Activated CD8-positive, alpha-beta memory T cell treated with anti-CD3 and anti-CD28 coated beads, Interleukin-2, amount 50 U/mL, for 1 hour (primary cell): ENCODE measurements around the gene TMSB10.
"Not testable (repeated sequence)": the region's sequence is repeated elsewhere in the genome, so short reads cannot be mapped to it uniquely, and the experiment has no call there.

ENCODE experiments used
- DNase-seq: peaks from one replicate; pipeline ENCODE4 v3.0.0-alpha.2; 2020; ENCODE audit errors: extremely low read depth

Gene TMSB10

DNA sequence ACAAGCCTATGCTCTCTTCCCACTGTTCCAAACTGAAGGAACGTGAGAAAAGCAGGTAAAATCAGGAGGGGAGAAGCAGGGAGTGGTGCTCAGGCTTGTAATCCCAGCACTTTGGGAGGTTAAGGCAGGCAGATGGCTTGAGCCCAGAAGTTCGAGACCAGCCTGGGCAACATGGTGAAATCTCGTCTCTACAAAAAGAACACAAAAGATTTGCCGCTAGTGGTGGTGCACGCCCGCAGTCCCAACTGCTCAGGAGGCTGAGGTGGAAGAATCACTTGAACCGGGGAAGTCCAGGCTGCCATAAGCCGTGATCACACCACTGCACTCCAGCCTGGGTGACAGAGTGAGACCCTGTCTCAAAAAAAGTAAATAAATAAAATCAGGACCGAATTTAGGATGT, 1.3 kb upstream of the TMSB10 start:
- no peak for DNase-seq

DNA sequence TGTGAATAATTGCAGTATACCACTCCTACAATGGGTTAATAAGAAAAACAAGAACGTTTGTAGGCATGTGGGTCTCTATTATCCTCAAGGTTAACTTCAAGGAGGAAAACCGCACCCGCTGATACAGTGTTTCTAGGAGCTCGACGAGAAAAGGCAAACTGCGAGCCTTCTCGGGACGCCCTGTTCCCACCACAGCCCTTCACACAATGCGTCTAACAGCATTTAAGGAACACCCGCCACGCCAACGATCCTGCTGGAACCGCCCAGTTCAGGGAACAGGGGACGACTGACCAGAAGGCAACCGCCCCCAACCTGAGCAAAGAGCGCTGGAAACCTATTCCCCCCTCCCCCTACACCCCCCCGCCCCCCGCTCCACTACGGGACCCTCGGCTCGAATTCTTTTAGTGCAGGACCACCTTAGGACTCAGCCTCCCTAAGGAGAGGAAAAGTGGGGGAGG, 710 bp upstream of the TMSB10 start:
- no peak for DNase-seq

DNA sequence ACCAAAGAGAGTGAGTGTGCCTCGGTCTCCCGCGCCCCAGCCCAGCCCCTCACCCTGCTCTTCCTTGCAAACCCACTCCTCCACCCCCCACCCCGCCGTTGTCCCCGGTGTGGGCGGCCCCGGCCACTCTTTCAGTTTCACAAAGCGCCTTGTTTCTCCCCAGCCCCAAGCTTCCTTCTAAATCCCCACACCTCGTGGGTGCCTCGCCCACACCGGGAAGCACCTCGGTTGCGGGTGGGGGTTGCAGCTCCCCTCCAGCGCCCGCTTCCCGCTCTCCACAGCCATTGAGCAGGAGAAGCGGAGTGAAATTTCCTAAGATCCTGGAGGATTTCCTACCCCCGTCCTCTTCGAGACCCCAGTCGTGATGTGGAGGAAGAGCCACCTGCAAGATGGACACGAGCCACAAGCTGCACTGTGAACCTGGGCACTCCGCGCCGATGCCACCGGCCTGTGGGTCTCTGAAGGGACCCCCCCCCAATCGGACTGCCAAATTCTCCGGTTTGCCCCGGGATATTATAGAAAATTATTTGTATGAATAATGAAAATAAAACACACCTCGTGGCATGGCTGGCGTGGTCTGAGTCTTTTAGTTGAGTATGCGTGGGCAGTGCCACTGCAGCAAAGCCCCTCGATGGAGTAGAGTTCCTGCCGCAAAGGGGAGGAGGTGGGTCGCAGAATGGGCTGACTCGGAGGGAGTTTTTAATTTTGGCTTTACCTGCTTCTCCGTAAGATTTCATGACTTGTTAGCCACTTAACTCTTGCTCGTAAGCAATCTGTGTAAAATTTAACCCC, 848 bp downstream of the TMSB10 start:
- DNase-seq = no peak

DNA sequence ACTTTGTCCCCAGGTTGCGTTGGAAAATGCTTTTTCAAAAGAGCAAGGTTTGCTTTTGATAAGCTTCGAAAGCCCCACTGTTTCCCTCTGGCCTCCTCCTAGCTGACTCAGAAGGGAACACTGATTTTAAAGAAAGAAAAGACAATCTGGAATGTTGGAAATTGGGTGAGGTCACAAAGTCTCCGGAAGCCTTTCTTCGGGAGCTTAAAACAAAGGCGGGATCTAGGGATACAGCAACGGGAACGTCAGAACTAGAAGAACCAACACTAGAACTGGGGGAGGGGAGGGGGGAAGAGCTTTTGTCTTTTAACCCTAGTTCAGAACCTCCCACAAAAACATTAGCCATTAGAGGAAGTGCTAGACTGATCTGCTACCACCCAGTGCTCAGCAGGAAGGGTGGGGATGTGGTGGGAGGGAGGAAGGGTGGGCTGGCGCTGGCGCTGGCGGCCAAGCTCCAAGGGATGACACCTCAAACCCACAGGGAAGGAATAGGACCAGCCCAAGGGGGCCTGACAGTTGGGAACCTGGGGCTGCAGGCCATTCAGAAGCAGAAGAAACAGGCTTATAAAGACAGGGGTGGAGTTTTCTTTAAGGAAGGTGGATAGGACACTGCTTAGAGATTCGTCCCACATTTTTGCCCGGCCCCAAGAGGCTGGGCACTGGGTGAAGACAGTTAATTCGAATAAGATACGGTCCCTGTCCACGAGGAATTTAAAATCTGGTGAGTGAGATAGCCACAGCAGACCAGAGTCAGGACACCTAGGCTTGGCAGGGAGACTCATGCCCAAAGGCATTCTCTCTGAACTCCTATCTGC, 1.7 kb downstream of the TMSB10 start:
- DNase-seq = no peak

DNA sequence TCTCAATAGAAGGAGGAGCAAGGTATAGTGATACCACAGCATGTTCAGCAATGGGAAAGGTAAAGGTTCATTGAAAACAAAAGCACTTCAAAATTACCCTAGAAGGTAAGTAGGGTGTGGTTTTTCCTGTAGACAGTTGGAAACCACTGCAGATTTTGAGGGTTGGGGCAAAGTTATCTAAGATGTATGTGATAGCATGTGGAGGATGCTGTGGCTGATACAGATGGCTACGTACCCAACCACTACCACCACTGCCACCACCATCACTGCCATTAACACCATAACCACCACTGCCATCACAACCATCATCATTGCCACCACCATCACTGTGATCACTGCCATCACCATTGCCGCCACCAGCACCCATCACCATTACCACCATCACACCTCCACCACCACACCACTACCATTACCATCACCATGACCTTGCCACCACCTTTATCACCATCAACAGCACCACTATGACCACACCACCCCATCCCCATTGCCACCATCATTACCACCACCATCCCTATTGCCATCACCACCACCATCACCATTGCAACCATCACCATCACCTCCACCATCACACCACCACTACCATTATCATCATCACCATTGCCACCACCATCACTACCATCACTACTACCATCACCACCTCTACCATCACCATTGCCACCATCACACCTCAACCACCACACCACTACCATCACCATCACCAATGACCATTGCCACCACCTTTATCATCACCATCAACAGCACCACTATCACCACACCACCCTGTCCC, 3.7 kb downstream of the TMSB10 start:
- DNase-seq = no peak

DNA sequence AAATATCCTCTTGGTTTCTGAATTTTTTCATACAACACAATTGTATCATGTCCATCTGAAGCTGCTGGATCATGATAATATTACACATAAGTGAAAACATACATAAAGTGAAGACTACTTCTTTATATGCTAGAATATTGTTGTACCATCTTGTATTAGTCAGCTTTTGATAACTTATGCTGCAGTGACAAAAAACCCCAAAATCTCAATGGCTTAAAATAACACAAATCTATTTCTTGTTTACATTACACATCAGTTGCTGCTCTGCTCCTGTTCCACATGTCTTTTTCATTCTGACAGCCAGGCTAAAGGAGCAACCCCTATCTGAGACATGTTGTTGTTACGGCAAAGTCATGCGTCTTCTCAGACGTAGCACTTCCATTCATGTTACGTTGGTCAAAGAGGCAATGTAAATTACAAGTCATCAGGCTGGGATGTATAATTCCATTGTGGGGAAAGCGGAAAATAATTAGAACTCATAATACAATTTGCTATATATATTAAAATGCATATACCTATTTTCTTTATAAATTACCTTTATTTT, 5.8 kb downstream of the TMSB10 start:
- DNase-seq = no peak

DNA sequence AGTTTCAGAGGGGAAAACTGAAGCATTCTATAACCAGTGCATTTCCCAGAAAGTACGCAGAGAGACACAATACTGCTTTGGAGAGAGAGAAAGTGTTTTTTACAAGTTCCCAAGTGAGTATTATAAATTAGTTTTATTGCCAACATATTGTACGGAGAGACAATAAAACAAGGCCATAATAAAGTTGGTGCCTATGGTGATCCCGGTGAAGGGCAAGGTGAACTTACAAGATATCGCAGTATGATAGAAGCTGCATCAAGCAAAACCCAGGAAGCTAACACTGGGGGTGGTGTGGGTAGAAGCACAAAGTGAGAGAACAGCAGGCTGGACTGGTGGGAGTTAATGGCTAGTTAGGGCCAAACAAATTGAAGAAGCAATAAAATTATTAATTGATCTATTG, 7.5 kb downstream of the TMSB10 start:
- no peak for DNase-seq

DNA sequence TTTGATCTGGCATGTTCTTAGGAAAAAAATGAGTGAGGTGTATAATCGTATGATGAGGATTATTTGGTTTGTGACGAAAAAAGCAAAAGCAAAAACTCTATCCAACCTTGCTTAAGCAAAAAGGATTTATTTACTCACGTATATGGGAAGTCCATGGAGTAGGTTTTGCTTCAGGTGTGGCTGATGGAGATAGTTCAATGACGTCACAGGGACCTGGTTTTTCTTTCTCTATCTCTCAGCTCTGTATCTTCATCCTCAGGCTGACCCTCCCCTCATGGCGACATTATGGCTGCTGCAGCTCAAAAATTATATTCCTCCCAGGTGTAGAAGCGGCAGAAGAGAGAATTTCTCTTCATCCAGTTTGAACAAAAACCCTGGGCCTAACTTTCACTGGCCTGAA, 8.9 kb downstream of the TMSB10 start:
- DNase-seq = no peak

DNA sequence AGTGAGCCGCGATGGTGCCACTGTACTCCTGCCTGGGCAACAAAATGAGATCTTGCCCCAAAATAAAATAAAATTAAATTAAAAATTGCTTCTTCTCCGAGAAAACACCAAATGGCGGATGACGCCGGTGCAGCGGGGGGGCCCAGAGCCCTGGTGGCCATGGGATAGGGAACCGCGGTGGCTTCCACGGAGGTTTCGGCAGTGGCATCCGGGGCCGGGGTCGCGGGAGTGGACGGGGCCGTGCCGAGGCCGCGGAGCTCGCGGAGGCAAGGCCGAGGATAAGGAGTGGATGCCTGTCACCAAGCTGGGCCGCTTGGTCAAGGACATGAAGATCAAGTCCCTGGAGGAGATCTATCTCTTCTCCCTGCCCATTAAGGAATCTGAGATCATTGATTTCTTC, 10.2 kb downstream of the TMSB10 start:
- not testable (repeated sequence) for DNase-seq

DNA sequence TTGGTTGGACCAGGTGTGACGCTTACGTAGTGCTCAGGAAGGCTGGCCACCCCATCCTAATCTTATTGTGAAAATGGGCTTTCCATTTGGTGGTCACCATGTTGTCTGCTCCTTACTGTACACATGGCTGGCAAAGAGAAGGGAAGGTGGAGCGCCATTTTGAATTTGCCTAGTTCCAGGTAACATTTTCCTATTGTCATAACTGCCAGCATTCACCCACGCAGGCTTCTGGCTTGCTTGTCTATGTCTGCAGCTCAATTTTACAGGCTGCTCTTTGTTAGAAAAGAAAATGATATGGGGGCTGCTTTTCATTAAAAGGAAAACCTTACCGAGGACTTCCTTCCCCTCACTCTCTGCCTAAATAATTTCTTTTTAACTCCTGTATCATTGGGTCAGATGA, 12.4 kb downstream of the TMSB10 start:
- DNase-seq = not testable (repeated sequence)

DNA sequence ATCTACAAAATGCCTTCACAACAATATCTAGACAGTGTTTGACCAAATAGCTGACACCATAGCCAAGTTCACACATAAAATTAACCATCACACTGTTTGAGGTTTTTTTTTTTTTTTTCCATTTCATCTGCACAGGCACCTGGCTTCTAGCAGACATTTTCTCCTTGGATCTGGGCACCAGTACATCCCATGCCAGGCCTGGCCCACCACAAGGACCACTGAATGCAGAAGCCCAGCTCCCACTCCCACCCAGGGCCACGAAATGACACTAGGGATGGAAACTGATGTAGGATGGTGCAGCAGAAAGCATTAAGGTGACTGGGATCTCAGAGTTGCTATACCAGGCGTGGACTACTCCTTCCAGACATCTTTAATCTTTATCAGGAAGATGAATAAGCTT, 13.0 kb downstream of the TMSB10 start:
- no peak for DNase-seq

DNA sequence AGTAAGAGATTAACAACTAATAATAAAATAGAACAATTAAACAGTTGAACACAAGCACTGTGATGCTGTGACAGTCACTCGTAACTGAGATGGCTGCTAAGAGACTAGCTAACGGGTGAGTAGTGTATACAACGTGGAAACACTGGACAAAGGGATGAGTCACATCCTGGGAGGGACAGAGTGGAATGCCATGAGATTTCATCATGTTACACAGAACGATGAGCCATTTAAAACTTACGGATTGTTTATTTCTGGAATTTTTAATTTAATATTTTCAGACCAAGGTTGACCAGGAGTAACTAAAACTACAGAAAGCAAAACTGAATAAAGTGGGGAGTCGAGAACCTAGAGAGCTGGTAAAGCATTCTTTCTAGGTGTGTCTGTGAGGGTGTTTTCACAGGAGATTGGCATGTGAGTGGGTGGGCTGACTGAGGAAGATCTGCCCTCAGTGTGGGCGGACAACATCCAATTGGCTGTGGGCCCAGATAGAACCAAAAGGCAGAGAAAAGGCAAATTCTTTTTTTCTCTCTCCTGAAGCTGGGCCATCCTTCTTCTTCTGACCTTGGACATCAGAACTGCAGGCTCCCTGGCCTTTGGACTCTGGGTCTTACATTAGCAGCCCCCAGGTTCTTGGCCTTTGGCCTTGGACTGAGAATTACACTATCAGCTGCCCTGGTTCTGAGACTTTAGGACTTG, 14.6 kb downstream of the TMSB10 start:
- DNase-seq = no peak

DNA sequence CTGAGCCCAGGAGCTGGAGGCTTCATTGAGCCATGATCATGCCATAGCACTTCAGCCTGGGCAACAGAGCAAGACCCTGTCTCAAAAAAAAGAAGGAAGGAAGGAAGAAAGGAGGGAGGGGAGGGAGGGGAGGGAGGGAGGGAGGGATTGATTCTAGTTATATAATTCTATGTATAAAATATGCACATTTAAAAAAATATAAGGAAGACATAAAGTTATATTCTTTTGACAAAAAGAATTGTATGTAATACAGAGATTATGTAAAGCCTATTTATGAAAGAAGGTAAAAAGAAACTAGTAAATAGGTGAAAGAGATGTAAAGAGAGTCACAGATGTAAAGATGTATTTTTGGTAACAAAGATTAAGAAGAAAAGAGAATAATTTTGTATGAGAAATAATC, 17.6 kb downstream of the TMSB10 start:
- DNase-seq = no peak

DNA sequence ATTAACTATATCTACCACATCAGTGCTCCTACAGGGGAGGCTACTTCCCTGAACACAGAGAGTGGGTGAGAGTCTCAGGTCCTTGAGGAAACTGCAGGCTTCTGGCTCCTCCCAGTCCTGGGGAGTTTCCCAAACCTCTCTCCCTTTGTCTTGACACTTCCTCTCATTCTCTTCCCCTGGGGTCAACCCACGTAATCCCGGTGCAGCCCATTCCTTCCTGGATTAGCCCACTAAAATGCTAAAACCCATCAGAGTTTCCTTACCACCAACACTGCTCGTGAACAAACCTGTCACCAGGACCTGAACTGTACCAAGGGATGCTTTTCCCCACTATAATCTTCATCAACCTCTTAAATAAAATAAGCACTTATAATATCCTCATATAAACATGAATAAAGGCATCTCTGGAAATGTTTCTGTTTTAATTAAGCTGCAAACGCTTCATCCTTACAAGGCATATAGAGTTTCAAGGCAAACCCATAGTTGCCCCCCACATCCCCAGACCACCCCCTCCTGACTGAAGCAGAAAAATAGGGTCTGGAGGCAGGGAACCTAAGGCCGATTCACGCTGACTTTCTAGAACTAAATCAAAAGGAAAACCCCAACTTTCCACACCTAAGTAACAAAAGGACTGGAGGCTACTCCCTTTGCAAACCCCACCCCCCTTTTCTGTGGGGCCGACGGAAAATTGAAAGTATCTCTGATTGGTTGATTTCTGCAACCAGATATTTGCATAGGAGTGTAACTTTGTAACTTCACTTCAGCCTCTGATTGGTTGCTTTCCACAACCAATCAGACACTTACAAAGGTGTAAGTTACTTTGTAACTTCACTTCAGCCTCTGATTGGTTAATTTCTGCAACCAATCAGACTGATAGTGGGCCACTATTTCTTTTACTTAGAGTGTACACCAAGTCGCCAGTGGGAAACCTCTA, 19.0 kb downstream of the TMSB10 start:
- no peak for DNase-seq

DNA sequence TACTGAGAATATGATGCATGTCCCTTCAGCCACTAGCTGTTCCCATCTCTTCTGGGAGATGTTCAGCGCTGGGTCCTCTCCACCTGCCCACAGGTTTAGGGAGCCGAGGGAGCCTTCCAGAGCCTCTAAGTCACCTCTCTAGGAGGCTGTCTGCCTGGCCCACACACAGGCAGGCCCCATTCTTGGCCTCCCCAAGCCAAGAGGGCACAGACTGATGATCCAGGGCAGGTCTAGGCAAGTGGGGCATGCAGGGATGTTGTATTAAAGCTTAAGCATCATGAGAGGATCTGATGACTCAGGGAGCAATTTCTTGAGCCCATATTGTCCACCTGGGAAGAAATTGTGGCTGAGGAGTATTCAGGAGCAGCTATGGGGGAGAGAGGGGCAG, 19.9 kb downstream of the TMSB10 start:
- no peak for DNase-seq

DNA sequence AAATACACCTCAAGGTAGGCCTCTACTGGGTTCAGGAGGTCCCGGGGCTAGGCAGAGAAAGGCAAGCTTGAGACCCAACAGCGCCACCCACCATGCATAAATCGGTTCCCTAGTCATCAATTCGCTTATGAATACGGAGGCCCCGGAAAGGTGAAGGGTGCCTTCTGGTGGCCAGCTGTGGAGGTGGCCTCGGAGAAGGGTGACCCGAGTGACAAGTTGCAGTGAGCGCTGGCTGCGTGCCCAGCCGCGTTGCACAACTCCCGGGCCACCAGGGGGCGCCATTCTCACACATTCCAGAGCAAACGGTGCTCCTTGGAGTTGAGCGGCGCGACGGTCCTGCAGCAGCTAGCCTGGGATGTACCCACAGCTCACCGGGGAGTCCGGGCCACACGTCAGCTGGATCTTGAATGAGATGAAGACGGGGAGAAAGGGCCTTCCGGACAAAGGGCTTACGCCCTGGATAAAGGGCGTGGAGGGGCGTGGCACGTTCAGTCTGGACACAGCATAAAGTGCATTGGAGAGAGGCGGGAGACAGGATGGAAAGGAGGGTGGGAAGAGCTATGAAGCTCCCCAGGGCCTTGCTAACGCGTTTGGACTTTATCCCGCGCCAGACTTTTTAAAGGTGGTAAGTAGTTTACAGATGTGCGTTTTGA, 20.4 kb downstream of the TMSB10 start:
- peak; percentile 97 for DNase-seq

DNA sequence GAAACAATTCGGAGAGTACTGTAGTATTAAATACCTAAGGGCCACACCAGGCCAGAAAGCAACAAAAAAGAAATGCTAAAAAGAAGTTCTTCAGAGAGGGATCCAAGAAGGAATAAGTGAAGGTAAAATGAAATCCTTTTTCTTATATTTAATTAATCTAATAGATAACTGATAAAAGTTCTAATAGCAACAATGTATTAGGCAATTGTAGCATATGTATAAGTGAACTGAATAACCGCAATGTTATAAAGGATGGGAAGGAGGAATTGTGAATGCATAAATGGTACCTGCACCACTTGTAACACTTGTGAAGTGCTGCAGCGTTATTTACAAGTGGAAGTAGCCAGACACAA, 21.8 kb downstream of the TMSB10 start:
- DNase-seq = no peak

DNA sequence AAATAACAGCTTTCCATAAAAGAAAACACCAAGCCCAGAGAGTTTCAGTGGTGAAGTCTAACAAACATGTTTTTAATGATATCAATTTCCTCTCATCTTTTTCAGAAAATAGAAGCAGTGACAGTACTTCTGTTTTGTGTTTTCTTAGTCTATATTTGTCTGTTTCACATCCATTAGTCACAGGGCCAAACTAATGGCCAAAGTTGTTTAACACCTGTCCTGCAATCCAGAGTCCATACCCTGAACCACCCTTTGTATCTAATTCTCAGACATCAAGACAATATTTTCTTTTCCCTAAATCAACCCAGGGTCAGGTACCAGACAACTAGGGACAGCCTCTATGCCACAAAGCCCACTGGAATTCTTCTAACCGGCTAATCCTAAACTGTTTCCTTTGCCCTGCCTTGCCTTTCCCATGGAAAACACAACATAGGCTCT, 25.9 kb downstream of the TMSB10 start:
- no peak for DNase-seq

DNA sequence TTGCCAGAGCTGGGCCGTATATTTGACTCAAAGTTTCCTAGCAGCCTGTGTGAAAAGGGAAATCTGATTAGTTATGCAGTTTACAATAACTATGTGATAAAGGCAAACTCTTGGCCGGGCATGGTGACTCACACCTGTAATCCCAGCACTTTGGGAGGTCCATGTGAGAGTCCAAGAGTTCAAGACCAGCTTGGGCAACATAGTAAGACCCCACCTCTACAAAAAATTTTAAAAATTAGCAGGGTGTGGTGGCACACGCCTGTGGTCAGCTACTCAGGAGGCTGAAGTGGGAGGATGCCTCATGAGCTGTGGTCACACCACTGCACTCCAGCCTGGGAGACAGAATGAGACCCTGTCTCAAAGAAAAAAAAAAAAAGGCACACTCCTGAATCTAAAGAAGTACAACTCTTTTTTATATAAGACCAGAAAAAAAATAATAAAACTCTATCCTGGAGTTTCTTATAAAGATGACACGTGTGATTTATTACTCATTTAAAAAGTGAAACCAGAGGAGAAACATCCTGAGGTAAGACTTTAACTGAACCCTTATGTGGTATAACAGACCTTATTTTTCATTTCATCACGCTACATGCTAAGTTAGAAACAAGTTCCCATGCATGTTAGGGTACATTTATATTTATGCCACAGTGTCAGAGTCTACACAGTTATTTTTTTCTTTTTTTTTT, 32.9 kb downstream of the TMSB10 start:
- DNase-seq = no peak
